Osteoblast (primary cell): Measurements from ENCODE around the gene GRK1. TPM values are rescaled to one million over a fixed set of nuclear protein-coding genes. Genes with fewer than 3 reads are reported as not detected.

ENCODE experiments used
- DNase-seq: peaks from one replicate; pipeline ENCODE4 v3.0.0; 2011; ENCODE audit warnings: low spot score, mixed read lengths; ENCODE audit not compliant: insufficient read length; ENCODE audit errors: missing footprints
- H2AFZ ChIP-seq: 2 replicates; pipeline ENCODE4 v1.6.0; 2011; ENCODE audit warnings: mild to moderate bottlenecking, low read length
- H3K27ac ChIP-seq: 2 replicates; pipeline ENCODE4 v1.5.1; 2011; ENCODE audit warnings: mild to moderate bottlenecking, low read depth, low read length, moderate library complexity
- H3K27me3 ChIP-seq: 2 replicates; pipeline ENCODE4 v1.6.0; 2012; ENCODE audit warnings: mild to moderate bottlenecking, control low read depth, inconsistent platforms, low read length, moderate library complexity; ENCODE audit not compliant: insufficient read depth
- H3K36me3 ChIP-seq: 2 replicates; pipeline ENCODE4 v1.5.1; 2011; ENCODE audit warnings: mild to moderate bottlenecking, low read length, control low read depth, moderate library complexity; ENCODE audit not compliant: insufficient read depth
- H3K4me1 ChIP-seq: 2 replicates; pipeline ENCODE4 v1.5.1; 2011; ENCODE audit warnings: mild to moderate bottlenecking, low read length, control low read depth, moderate library complexity; ENCODE audit not compliant: insufficient read depth
- H3K4me2 ChIP-seq: 2 replicates; pipeline ENCODE4 v1.6.0; 2011; ENCODE audit warnings: mild to moderate bottlenecking, low read length; ENCODE audit not compliant: insufficient read depth
- H3K4me3 ChIP-seq: fragments of 200-600 bp; sonication (generic); 3 replicates; pipeline ENCODE4 v1.5.1; 2012; ENCODE audit warnings: mild to moderate bottlenecking, low read length, inconsistent platforms; ENCODE audit not compliant: insufficient read depth
- H3K79me2 ChIP-seq: 2 replicates; pipeline ENCODE4 v1.6.0; 2012; ENCODE audit warnings: mild to moderate bottlenecking, low read length, control low read depth, inconsistent platforms; ENCODE audit not compliant: insufficient read depth
- H3K9me3 ChIP-seq: 2 replicates; pipeline ENCODE4 v1.5.1; 2011; ENCODE audit warnings: low read depth, low read length, control low read depth
- H4K20me1 ChIP-seq: 2 replicates; pipeline ENCODE4 v1.6.0; 2012; ENCODE audit warnings: mild to moderate bottlenecking, low read length, control low read depth; ENCODE audit not compliant: insufficient read depth
- total RNA-seq: library from RNA; depleted of rRNA; stranded (reverse); fragments of >200 nt; gene quantifications from 2 replicates; pipeline ENCODE4 v1.2.3, GENCODE V29; 2012
- TF ChIP-seq, protein P1 (sequence below): IDR thresholded peaks from 2 replicates; pipeline ENCODE4 v1.5.1; 2011; ENCODE audit warnings: mild to moderate bottlenecking, low read depth, low read length, moderate library complexity; ENCODE audit errors: extremely low read depth

Gene GRK1
- total RNA-seq, 1 donor = not detected

- Histone ChIP-seq H3K27me3 (peaks cover 5% of the 10 kb centered on the region), H3K9me3 (no peaks in the 10 kb centered on the region), H2AFZ (no peak overlapping the region), H3K4me1 (peaks cover 29% of the 10 kb centered on the region), H3K4me2 (peak overlapping the region; percentile 52), H4K20me1 (no peaks in the 10 kb centered on the region), H3K36me3 (no peaks in the 10 kb centered on the region), H3K4me3 (no peak overlapping the region), H3K27ac (peak overlapping the region; percentile 47), H3K79me2 (no peaks in the 10 kb centered on the region)
- TF ChIP-seq, protein P1, sequence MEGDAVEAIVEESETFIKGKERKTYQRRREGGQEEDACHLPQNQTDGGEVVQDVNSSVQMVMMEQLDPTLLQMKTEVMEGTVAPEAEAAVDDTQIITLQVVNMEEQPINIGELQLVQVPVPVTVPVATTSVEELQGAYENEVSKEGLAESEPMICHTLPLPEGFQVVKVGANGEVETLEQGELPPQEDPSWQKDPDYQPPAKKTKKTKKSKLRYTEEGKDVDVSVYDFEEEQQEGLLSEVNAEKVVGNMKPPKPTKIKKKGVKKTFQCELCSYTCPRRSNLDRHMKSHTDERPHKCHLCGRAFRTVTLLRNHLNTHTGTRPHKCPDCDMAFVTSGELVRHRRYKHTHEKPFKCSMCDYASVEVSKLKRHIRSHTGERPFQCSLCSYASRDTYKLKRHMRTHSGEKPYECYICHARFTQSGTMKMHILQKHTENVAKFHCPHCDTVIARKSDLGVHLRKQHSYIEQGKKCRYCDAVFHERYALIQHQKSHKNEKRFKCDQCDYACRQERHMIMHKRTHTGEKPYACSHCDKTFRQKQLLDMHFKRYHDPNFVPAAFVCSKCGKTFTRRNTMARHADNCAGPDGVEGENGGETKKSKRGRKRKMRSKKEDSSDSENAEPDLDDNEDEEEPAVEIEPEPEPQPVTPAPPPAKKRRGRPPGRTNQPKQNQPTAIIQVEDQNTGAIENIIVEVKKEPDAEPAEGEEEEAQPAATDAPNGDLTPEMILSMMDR = no peak
- DNase-seq = peak; percentile 95
These were observed 118.3 kb downstream of the GRK1 start for GRCh38 chr13:113785051-113786010.

DNA sequence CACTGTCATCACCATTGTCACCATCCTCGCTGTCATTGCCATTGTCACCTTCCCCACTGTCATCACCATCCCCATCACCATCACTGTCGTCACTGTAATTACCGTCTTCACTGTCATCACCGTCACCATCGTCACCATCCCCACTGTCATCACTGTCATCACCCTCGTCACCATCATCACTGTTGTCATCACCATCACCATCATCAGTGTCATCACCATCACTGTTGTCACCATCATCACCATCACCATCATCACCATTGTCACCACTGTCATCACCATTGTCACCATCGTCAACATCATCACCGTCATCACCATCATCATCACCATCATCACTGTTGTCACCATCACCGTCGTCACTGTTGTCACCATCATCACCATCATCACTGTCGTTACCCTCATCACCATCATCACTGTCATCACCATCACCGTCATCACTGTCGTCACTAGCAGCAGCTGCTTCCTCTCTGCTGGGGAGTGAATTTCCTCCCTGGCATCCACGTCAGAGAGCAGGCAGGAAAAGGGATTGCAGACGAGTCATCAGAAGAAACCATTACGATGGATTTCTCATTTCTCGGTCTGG is 119.3 kb downstream of the GRK1 start:
- Histone ChIP-seq H3K79me2 (no peaks in the 10 kb centered on the region), H4K20me1 (no peaks in the 10 kb centered on the region), H3K9me3 (no peaks in the 10 kb centered on the region), H2AFZ (peak overlapping the region; percentile 54), H3K36me3 (no peaks in the 10 kb centered on the region), H3K4me1 (peaks cover 29% of the 10 kb centered on the region), H3K4me3 (no peak overlapping the region), H3K27me3 (peaks cover 5% of the 10 kb centered on the region), H3K27ac (peak overlapping the region; percentile 21), H3K4me2 (no peak overlapping the region)
- peak; percentile 94 for DNase-seq
- TF ChIP-seq, protein P1 = no peak

Other genes starting within 250 kb of the GRK1 start
- gene ADPRHL1, start 213.7 kb upstream of the GRK1 start, total RNA-seq = 3.8 and 5.1 TPM in 2 replicates
- 12.1 and 14.8 TPM in 2 replicates for gene DCUN1D2, start 176.5 kb upstream of the GRK1 start, total RNA-seq
- gene TFDP1, start 82.5 kb upstream of the GRK1 start, total RNA-seq = 48.6 and 56.8 TPM in 2 replicates
- not detected in 2 replicates for gene ATP4B, start 9.0 kb upstream of the GRK1 start, total RNA-seq
- 1.8 and 2.9 TPM in 2 replicates for gene TMEM255B, start 92.0 kb downstream of the GRK1 start, total RNA-seq
- 417 and 480 TPM in 2 replicates for gene GAS6, start 196.9 kb downstream of the GRK1 start, total RNA-seq